ENCODE data around the gene DDX1.
"Not testable (repeated sequence)": the region's sequence is repeated elsewhere in the genome, so short reads cannot be mapped to it uniquely, and the experiment has no call there.

DNA sequence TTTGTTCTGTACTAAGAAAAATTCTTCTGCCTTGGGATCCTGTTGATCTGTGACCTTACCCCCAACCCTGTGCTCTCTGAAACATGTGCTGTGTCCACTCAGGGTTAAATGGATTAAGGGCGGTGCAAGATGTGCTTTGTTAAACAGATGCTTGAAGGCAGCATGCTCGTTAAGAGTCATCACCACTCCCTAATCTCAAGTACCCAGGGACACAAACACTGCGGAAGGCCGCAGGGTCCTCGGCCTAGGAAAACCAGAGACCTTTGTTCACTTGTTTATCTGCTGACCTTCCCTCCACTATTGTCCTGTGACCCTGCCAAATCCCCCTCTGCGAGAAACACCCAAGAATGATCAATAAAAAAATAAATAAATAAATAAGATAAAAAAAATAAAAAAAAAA is 49.4 kb upstream of the DDX1 start:
- not testable (repeated sequence) for TF ChIP-seq CTCF (conservative IDR thresholded peaks at IDR 0.05; ENCODE audit: low read length); EZH2phosphoT487 (IDR thresholded peaks at IDR 0.05; ENCODE audit: borderline replicate concordance, low read depth, low read length)
